ENCODE data around the gene SLC25A30.
A peak's percentile ranks its signal among the peaks of the same experiment; 100 is the strongest.

The SLC25A30 gene

GRCh38 chr13:45417790-45418534 lies at the start of gene SLC25A30:
Gene SLC25A30, minus strand, starts transcription at chr13:45418373. Its CDS starts 6,948 bp downstream, at chr13:45411425.
- peak; percentile 59 for DNase-seq

- DNase-seq: no peak
Observed at GRCh38 chr13:45466359-45466758, 48.2 kb upstream of the SLC25A30 start.

- DNase-seq: peak; percentile 72
Observed at GRCh38 chr13:45464687-45465453, 46.7 kb upstream of the SLC25A30 start, which contains the start of gene COG3. Gene COG3, plus strand, starts transcription at chr13:45464939. Its CDS starts 98 bp downstream, at chr13:45465037.

GRCh38 chr13:45464141-45464686 lies 46.0 kb upstream of the SLC25A30 start:
- no peak for DNase-seq

GRCh38 chr13:45456196-45456972 lies 38.2 kb upstream of the SLC25A30 start:
- DNase-seq: no peak

- DNase-seq: no peak
Observed at GRCh38 chr13:45454204-45454603, 36.0 kb upstream of the SLC25A30 start.

GRCh38 chr13:45451282-45451681 lies 33.1 kb upstream of the SLC25A30 start:
- no peak for DNase-seq

- no peak for DNase-seq
Observed at GRCh38 chr13:45448965-45449559, 30.9 kb upstream of the SLC25A30 start.

GRCh38 chr13:45447050-45447661 lies 29.0 kb upstream of the SLC25A30 start:
- no peak for DNase-seq

- no peak for DNase-seq
Observed at GRCh38 chr13:45446181-45446580, 28.0 kb upstream of the SLC25A30 start.

- no peak for DNase-seq
Observed at GRCh38 chr13:45445053-45445452, 26.9 kb upstream of the SLC25A30 start.

GRCh38 chr13:45441633-45442032 lies 23.5 kb upstream of the SLC25A30 start:
- DNase-seq: no peak

- no peak for DNase-seq
Observed at GRCh38 chr13:45439781-45440462, 21.7 kb upstream of the SLC25A30 start.

GRCh38 chr13:45439008-45439407 lies 20.8 kb upstream of the SLC25A30 start:
- DNase-seq: no peak

- DNase-seq: no peak
Observed at GRCh38 chr13:45437947-45438346, 19.8 kb upstream of the SLC25A30 start.

- no peak for DNase-seq
Observed at GRCh38 chr13:45436953-45437352, 18.8 kb upstream of the SLC25A30 start.

GRCh38 chr13:45436332-45436731 lies 18.2 kb upstream of the SLC25A30 start:
- no peak for DNase-seq

GRCh38 chr13:45434556-45435371 lies 16.6 kb upstream of the SLC25A30 start:
- no peak for DNase-seq

- no peak for DNase-seq
Observed at GRCh38 chr13:45433381-45433790, 15.2 kb upstream of the SLC25A30 start.

- no peak for DNase-seq
Observed at GRCh38 chr13:45432737-45433380, 14.7 kb upstream of the SLC25A30 start.

Measured in GOT3 (cell line).